T47D (cell line): ENCODE measurements around the gene TOR4A.
A peak's percentile ranks its signal among the peaks of the same experiment; 100 is the strongest.

Source experiments
- DNase-seq, 2 experiments: peaks; one replicate each; pipeline versions ENCODE4 v3.0.0 to v3.0.0-alpha.2; 2011 to 2012; ENCODE audit warnings: low read depth in 1 of 2, low spot score in 1 of 2
- JUND ChIP-seq: IDR thresholded peaks from 2 replicates; pipeline ENCODE4 v1.6.1; 2012; ENCODE audit warnings: low read depth
- in situ Hi-C: cut with HindIII; loops from 2 replicates; pipeline ENCODE4 v1.10.0; 2016; ENCODE audit warnings: low sequenced_read_pairs, low pct_unique_long_range_greater_than_20kb

Gene TOR4A

GRCh38 chr9:137273611-137274320, 3.8 kb upstream of the TOR4A start:
- peak in 1 of 2 experiments; percentile 83 for DNase-seq
- in situ Hi-C loops, result no loop called here
- TF ChIP-seq JUND, result no peak

- no peak for DNase-seq
- in situ Hi-C loops, result no loop called here
- TF ChIP-seq JUND, result no peak
These were observed 2.3 kb upstream of the TOR4A start for GRCh38 chr9:137275203-137275587.

- DNase-seq, result no peak
- in situ Hi-C loops, result no loop called here
- TF ChIP-seq JUND, result no peak
These were observed 1.7 kb upstream of the TOR4A start for GRCh38 chr9:137275588-137276472.

- no peak for TF ChIP-seq JUND
- in situ Hi-C loops, result no loop called here
- DNase-seq, result no peak
These were observed 825 bp upstream of the TOR4A start for GRCh38 chr9:137276473-137277328.

GRCh38 chr9:137278061-137278701, 655 bp downstream of the TOR4A start:
- in situ Hi-C loops, result no loop called here
- DNase-seq, result no peak
- no peak for TF ChIP-seq JUND

- in situ Hi-C loops, result no loop called here
- DNase-seq, result no peak
- no peak for TF ChIP-seq JUND
These were observed 1.5 kb downstream of the TOR4A start for GRCh38 chr9:137278721-137279711.

GRCh38 chr9:137279741-137280473, 2.4 kb downstream of the TOR4A start:
- TF ChIP-seq JUND, result no peak
- DNase-seq, result no peak
- in situ Hi-C loops, result no loop called here

- no peak for TF ChIP-seq JUND
- no peak for DNase-seq
- in situ Hi-C loops, result no loop called here
These were observed 3.2 kb downstream of the TOR4A start for GRCh38 chr9:137280474-137281344.

GRCh38 chr9:137281345-137282116, 4.0 kb downstream of the TOR4A start:
- no peak for TF ChIP-seq JUND
- DNase-seq, result no peak
- in situ Hi-C loops, result no loop called here
